Measurements from ENCODE around the gene IQCE. TPM values are rescaled to one million over a fixed set of nuclear protein-coding genes. Genes with fewer than 3 reads are reported as not detected.

Gene IQCE
- total and polyA plus RNA-seq, 2 donors (not counting 1 experiment from before 2014, with no cell fraction given): 3.5 to 9.5 TPM

DNA sequence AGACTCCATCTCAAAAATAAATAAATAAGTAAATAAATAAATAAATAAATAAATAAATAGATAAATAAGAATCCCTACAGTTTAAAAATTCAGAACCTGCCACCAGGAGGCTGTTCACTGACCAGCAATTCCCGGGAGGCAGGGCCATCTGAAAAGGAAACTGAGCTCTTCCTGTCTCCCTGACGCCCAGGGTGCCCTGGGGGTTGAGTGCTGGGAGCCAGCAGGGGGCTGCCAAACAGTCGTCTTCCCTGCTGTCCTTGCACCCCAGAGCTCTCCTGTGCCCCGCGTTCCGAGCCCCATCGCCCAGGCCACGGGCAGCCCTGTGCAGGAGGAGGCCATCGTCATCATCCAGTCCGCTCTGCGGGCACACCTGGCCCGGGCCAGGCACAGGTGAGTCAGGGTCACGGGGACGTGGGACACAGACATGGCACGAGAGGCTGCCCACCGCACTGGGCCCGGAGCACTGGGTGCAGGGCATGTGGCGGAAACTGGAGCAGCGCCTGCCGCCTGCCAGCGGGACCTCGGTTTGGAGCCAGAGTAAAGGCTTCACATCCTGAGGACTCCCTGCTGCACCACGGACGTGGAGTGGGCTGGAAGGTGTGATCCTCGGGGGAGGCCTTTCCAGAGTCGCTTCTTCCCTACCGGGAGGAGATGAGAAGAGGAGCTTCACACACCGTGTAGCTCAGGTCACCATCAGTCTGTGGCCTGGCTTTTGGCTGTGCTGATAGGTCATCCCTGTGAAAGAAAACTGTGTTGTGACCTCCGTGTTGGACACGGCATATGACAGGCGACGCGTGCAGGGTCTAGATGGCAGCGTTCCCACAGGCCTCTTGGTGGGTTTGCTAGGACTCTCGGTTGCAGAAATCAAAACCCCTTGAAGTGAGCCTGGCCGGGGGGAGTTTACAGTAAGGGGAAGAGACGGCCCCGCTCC is 47.1 kb downstream of the IQCE start:
- Histone ChIP-seq H3K4me3 (ENCODE audit: control extremely low read depth in 1 of 5, extremely low read depth in 1 of 5, insufficient read depth in 1 of 5, low read depth in 2 of 5, low read length in 4 of 5) (no peak overlapping the region), H3K4me2 (replicated peaks; ENCODE audit: low read depth, low read length, poor library complexity, severe bottlenecking) (no peak overlapping the region), H4K20me1 (ENCODE audit: control insufficient read depth, insufficient read depth, low read length, poor library complexity, severe bottlenecking) (no peaks in the 10 kb centered on the region), H3K79me2 (ENCODE audit: control insufficient read depth, insufficient read depth, low read length) (no peaks in the 10 kb centered on the region), H3K27ac (ENCODE audit: low read length in 2 of 2) (no peak overlapping the region), H3K36me3 (replicated peaks in 1 of 2; ENCODE audit: control extremely low read depth in 1 of 2, control insufficient read depth in 1 of 2, extremely low read depth in 1 of 2, insufficient read depth in 2 of 2, low read length in 1 of 2) (no peaks in the 10 kb centered on the region), H3K4me1 (ENCODE audit: control insufficient read depth in 2 of 2, insufficient read depth in 2 of 2, low read length in 2 of 2) (peaks cover 13 to 20% of the 10 kb centered on the region in 2 donors), H3K9ac (ENCODE audit: low read length) (no peak overlapping the region), H3K27me3 (replicated peaks in 1 of 4; ENCODE audit: control extremely low read depth in 1 of 4, control insufficient read depth in 3 of 4, insufficient read depth in 4 of 4, low read length in 3 of 4) (no peaks in the 10 kb centered on the region), H2AFZ (ENCODE audit: insufficient read depth, low read depth, low read length, poor library complexity, severe bottlenecking) (no peak overlapping the region), H3K9me3 (ENCODE audit: control extremely low read depth in 1 of 3, control insufficient read depth in 2 of 3, insufficient read depth in 1 of 3, low read length in 2 of 3) (no peaks in the 10 kb centered on the region)
- Mint-ChIP-seq H3K4me3 (no peak overlapping the region), H3K27me3 (no peaks in the 10 kb centered on the region), H3K9me3 (ENCODE audit: insufficient read depth) (no peaks in the 10 kb centered on the region), H3K27ac (no peak overlapping the region), H3K4me1 (peaks cover 23% of the 10 kb centered on the region)
- CTCF ChIA-PET: interaction anchor here (0.8 to 1.4 kb wide), 2 partner anchors 9 to 155 kb away, joined by 4 to 7 read pairs; no protein-coding TSS in a partner anchor
- no peak for ATAC-seq (ENCODE audit: low read depth)
- intact Hi-C loops (cut with micrococcal nuclease): no loop called here
- DNase-seq: no peak
- TF ChIP-seq CTCF (IDR thresholded peaks at IDR 0.05) (no peak), EZH2 (IDR thresholded peaks at IDR 0.05; ENCODE audit: borderline replicate concordance, insufficient read depth, low read depth, low read length, poor library complexity, severe bottlenecking) (no peak)
- POLR2A ChIA-PET: no interaction called here
- 91% methylated on average over 30 of the region's 38 CpGs for WGBS (ENCODE audit: insufficient coverage)

DNA sequence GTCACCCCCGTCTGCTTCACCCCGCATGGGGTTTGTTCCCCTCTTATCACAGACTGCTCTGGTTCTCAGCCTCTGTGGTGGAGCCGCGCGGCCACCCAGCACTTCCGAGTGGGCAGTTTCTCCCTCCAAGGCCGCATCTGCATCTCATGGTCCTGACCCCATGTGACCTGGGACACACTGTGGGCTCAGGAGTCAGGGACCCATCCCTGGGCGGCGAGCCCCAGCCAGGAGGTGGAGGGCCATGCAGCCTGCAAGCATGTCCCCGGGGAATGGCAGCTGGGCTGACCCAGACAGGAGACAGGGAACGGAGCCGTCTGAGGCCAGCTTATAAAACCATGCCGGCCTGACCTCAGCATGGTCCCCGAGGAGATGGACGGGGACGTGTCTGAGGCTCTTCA is 47.8 kb downstream of the IQCE start:
- Mint-ChIP-seq H3K27ac (no peak overlapping the region), H3K4me1 (peaks cover 23% of the 10 kb centered on the region), H3K27me3 (no peaks in the 10 kb centered on the region), H3K9me3 (ENCODE audit: insufficient read depth) (no peaks in the 10 kb centered on the region), H3K4me3 (no peak overlapping the region)
- ATAC-seq (ENCODE audit: low read depth): no peak
- Histone ChIP-seq H3K4me3 (ENCODE audit: control extremely low read depth in 1 of 5, extremely low read depth in 1 of 5, insufficient read depth in 1 of 5, low read depth in 2 of 5, low read length in 4 of 5) (no peak overlapping the region), H3K27me3 (replicated peaks in 1 of 4; ENCODE audit: control extremely low read depth in 1 of 4, control insufficient read depth in 3 of 4, insufficient read depth in 4 of 4, low read length in 3 of 4) (no peaks in the 10 kb centered on the region), H3K79me2 (ENCODE audit: control insufficient read depth, insufficient read depth, low read length) (no peaks in the 10 kb centered on the region), H3K36me3 (replicated peaks in 1 of 2; ENCODE audit: control extremely low read depth in 1 of 2, control insufficient read depth in 1 of 2, extremely low read depth in 1 of 2, insufficient read depth in 2 of 2, low read length in 1 of 2) (no peaks in the 10 kb centered on the region), H3K4me1 (ENCODE audit: control insufficient read depth in 2 of 2, insufficient read depth in 2 of 2, low read length in 2 of 2) (peaks cover 13 to 20% of the 10 kb centered on the region in 2 donors), H3K27ac (ENCODE audit: low read length in 2 of 2) (no peak overlapping the region), H3K9me3 (ENCODE audit: control extremely low read depth in 1 of 3, control insufficient read depth in 2 of 3, insufficient read depth in 1 of 3, low read length in 2 of 3) (no peaks in the 10 kb centered on the region), H2AFZ (ENCODE audit: insufficient read depth, low read depth, low read length, poor library complexity, severe bottlenecking) (no peak overlapping the region), H3K4me2 (replicated peaks; ENCODE audit: low read depth, low read length, poor library complexity, severe bottlenecking) (no peak overlapping the region), H4K20me1 (ENCODE audit: control insufficient read depth, insufficient read depth, low read length, poor library complexity, severe bottlenecking) (no peaks in the 10 kb centered on the region), H3K9ac (ENCODE audit: low read length) (no peak overlapping the region)
- TF ChIP-seq CTCF (IDR thresholded peaks at IDR 0.05) (no peak), EZH2 (IDR thresholded peaks at IDR 0.05; ENCODE audit: borderline replicate concordance, insufficient read depth, low read depth, low read length, poor library complexity, severe bottlenecking) (no peak)
- ChIA-PET POLR2A (no interaction called here), CTCF (interaction anchor here (1.4 kb wide), 1 partner anchor 10 kb away, joined by 7 read pairs; no protein-coding TSS in a partner anchor)
- intact Hi-C loops (cut with micrococcal nuclease): no loop called here
- DNase-seq: no peak
- WGBS (ENCODE audit: insufficient coverage): 92% methylated on average over 16 of the region's 16 CpGs
